Endothelial cell of hepatic sinusoid (primary cell): ENCODE data around the gene PLA1A.

Experiments
- in situ Hi-C: cut with HindIII; loops from 2 replicates; pipeline ENCODE4 v1.10.0; 2017; ENCODE audit warnings: low sequenced_read_pairs

The PLA1A gene

GRCh38 chr3:119660474-119661440, 63.1 kb downstream of the PLA1A start, which contains the start of gene POPDC2:
Gene POPDC2, minus strand, starts transcription at chr3:119660589. Its CDS starts 166 bp downstream, at chr3:119660423.
- in situ Hi-C loops: no loop called here

- in situ Hi-C loops: no loop called here
These were observed 65.1 kb downstream of the PLA1A start for GRCh38 chr3:119662604-119663373.

- in situ Hi-C loops: no loop called here
These were observed 66.2 kb downstream of the PLA1A start for GRCh38 chr3:119663885-119664284.

GRCh38 chr3:119664370-119664769, 66.7 kb downstream of the PLA1A start:
- in situ Hi-C loops: no loop called here

- in situ Hi-C loops: no loop called here
These were observed 67.2 kb downstream of the PLA1A start for GRCh38 chr3:119664850-119665379.

GRCh38 chr3:119665954-119666559, 68.4 kb downstream of the PLA1A start:
- in situ Hi-C loops: no loop called here

- in situ Hi-C loops: no loop called here
These were observed 72.4 kb downstream of the PLA1A start for GRCh38 chr3:119669906-119670570.

- in situ Hi-C loops: no loop called here
These were observed 75.1 kb downstream of the PLA1A start for GRCh38 chr3:119672776-119673175.

GRCh38 chr3:119673875-119674274, 76.2 kb downstream of the PLA1A start:
- in situ Hi-C loops: no loop called here

GRCh38 chr3:119675188-119675874, 77.6 kb downstream of the PLA1A start:
- in situ Hi-C loops: loop anchor here (25.0 kb wide), 1 partner anchor 213 kb away; the partner anchor contains the start of genes POGLUT1 and TMEM39A

GRCh38 chr3:119676020-119676419, 78.3 kb downstream of the PLA1A start:
- in situ Hi-C loops: loop anchor here (25.0 kb wide), 1 partner anchor 214 kb away; the partner anchor contains the start of genes POGLUT1 and TMEM39A

- in situ Hi-C loops: loop anchor here (25.0 kb wide), 1 partner anchor 215 kb away; the partner anchor contains the start of genes POGLUT1 and TMEM39A
These were observed 79.3 kb downstream of the PLA1A start, which contains the start of gene COX17 for GRCh38 chr3:119676771-119677640. Gene COX17, minus strand, starts transcription at chr3:119677406. Its CDS starts 96 bp downstream, at chr3:119677310.

- in situ Hi-C loops: loop anchor here (25.0 kb wide), 1 partner anchor 215 kb away; the partner anchor contains the start of genes POGLUT1 and TMEM39A
These were observed 79.9 kb downstream of the PLA1A start for GRCh38 chr3:119677641-119677934.

GRCh38 chr3:119678209-119678608, 80.5 kb downstream of the PLA1A start:
- in situ Hi-C loops: loop anchor here (25.0 kb wide), 1 partner anchor 216 kb away; the partner anchor contains the start of genes POGLUT1 and TMEM39A
